ENCODE data around the gene HES5. TPM values are rescaled to one million over a fixed set of nuclear protein-coding genes. Genes with fewer than 3 reads are reported as not detected.

HES5 gene
- total and polyA plus RNA-seq, 2 of the 4 experiments (the other 2 are of a cell fraction): not detected

- Histone ChIP-seq H2BK15ac (ENCODE audit: low read depth, low read length) (no peak overlapping the region), H3K79me1 (ENCODE audit: low read depth in 1 of 2, low read length in 2 of 2) (no peaks in the 10 kb centered on the region), H2AFZ (replicated peaks; ENCODE audit: low read length, poor library complexity) (no peak overlapping the region), H2BK20ac (ENCODE audit: low read depth, low read length) (no peak overlapping the region), H3K4me2 (ENCODE audit: low read depth, low read length) (no peak overlapping the region), H3K4me1 (ENCODE audit: control insufficient read depth, insufficient read depth, low read length) (no peaks in the 10 kb centered on the region), H2BK120ac (ENCODE audit: low read depth, low read length) (no peak overlapping the region), H3K36me3 (ENCODE audit: control insufficient read depth, insufficient read depth, low read length) (no peaks in the 10 kb centered on the region), H3K56ac (ENCODE audit: extremely low read depth, insufficient read depth, low read length) (no peak overlapping the region), H4K20me1 (ENCODE audit: insufficient read depth, low read length) (no peaks in the 10 kb centered on the region), H3K9me3 (ENCODE audit: control insufficient read depth, insufficient read depth, low read length) (no peaks in the 10 kb centered on the region), H4K5ac (ENCODE audit: low read depth, low read length) (no peak overlapping the region), H3K4ac (ENCODE audit: low read depth, low read length) (no peak overlapping the region), H3K23ac (ENCODE audit: low read depth, low read length) (no peak overlapping the region), H3K9ac (ENCODE audit: low read depth, low read length) (no peak overlapping the region), H3K18ac (ENCODE audit: low read depth, low read length) (no peak overlapping the region), H3K27ac (ENCODE audit: insufficient read depth, low read length) (no peak overlapping the region), H3K9me1 (ENCODE audit: insufficient read depth, low read length) (peaks cover 3% of the 10 kb centered on the region; the same call in 1 of the 2 replicates), H4K91ac (ENCODE audit: insufficient read depth, low read depth, low read length) (no peak overlapping the region), H4K8ac (ENCODE audit: low read depth in 2 of 2, low read length in 2 of 2) (no peak overlapping the region), H2BK5ac (ENCODE audit: low read depth, low read length, poor library complexity, severe bottlenecking) (no peak overlapping the region), H3K14ac (replicated peaks; ENCODE audit: low read depth, low read length) (no peak overlapping the region), H2AK9ac (replicated peaks; ENCODE audit: low read depth, low read length, poor library complexity) (no peak overlapping the region), H2AK5ac (ENCODE audit: low read depth, low read length) (no peak overlapping the region), H3K4me3 (ENCODE audit: insufficient read depth, low read depth, low read length) (no peak overlapping the region), H3K27me3 (ENCODE audit: control insufficient read depth, insufficient read depth, low read length) (peaks cover 2% of the 10 kb centered on the region; the same call in 1 of the 2 replicates)
- DNase-seq (no peak), ATAC-seq (ENCODE audit: low read depth) (no peak)
- no TSS peak for BruUV-seq (replicated peaks)
- dilution Hi-C loops (cut with HindIII; ENCODE audit: low sequenced_read_pairs, unreplicated experiment) (no loop called here), in situ Hi-C loops (cut with MboI; ENCODE audit: low sequenced_read_pairs) (no loop called here), intact Hi-C loops (cut with micrococcal nuclease) (no loop called here)
- no peak for TF ChIP-seq ELK1 (IDR thresholded peaks at IDR 0.05; ENCODE audit: borderline replicate concordance, low read depth, low read length)
- TF ChIP-seq MXI1 (IDR thresholded peaks at IDR 0.05; ENCODE audit: borderline replicate concordance, low read depth, low read length): no peak
- TF ChIP-seq SMC3 (IDR thresholded peaks at IDR 0.05; ENCODE audit: low read depth, low read length): no peak
- TF ChIP-seq POLR2A (IDR thresholded peaks at IDR 0.05; ENCODE audit: low read depth, low read length): no peak
- no peak for TF ChIP-seq RAD21 (IDR thresholded peaks at IDR 0.05; ENCODE audit: low read length)
- TF ChIP-seq FOS (IDR thresholded peaks at IDR 0.05; ENCODE audit: low read depth, low read length): no peak
- no peak for TF ChIP-seq BHLHE40 (IDR thresholded peaks at IDR 0.05; ENCODE audit: low read depth, low read length)
- no peak for TF ChIP-seq CHD1 (IDR thresholded peaks at IDR 0.05; ENCODE audit: low read depth, low read length)
- no peak for TF ChIP-seq CEBPB (IDR thresholded peaks at IDR 0.05; ENCODE audit: low read depth, low read length)
- TF ChIP-seq RFX5 (IDR thresholded peaks at IDR 0.05; ENCODE audit: low read depth, low read length): no peak
- TF ChIP-seq, protein P1, sequence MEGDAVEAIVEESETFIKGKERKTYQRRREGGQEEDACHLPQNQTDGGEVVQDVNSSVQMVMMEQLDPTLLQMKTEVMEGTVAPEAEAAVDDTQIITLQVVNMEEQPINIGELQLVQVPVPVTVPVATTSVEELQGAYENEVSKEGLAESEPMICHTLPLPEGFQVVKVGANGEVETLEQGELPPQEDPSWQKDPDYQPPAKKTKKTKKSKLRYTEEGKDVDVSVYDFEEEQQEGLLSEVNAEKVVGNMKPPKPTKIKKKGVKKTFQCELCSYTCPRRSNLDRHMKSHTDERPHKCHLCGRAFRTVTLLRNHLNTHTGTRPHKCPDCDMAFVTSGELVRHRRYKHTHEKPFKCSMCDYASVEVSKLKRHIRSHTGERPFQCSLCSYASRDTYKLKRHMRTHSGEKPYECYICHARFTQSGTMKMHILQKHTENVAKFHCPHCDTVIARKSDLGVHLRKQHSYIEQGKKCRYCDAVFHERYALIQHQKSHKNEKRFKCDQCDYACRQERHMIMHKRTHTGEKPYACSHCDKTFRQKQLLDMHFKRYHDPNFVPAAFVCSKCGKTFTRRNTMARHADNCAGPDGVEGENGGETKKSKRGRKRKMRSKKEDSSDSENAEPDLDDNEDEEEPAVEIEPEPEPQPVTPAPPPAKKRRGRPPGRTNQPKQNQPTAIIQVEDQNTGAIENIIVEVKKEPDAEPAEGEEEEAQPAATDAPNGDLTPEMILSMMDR (conservative IDR thresholded peaks at IDR 0.05; ENCODE audit: low read depth, low read length): no peak
- TF ChIP-seq, protein P2, sequence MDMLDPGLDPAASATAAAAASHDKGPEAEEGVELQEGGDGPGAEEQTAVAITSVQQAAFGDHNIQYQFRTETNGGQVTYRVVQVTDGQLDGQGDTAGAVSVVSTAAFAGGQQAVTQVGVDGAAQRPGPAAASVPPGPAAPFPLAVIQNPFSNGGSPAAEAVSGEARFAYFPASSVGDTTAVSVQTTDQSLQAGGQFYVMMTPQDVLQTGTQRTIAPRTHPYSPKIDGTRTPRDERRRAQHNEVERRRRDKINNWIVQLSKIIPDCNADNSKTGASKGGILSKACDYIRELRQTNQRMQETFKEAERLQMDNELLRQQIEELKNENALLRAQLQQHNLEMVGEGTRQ (IDR thresholded peaks at IDR 0.05; ENCODE audit: low read depth, low read length): no peak
- no peak for TF ChIP-seq RCOR1 (IDR thresholded peaks at IDR 0.05; ENCODE audit: insufficient replicate concordance, low read length)
- TF ChIP-seq MAZ (IDR thresholded peaks at IDR 0.05; ENCODE audit: borderline replicate concordance, low read depth, low read length): no peak
- no peak for TF ChIP-seq MAFK (IDR thresholded peaks at IDR 0.05; ENCODE audit: low read depth, low read length)
- TF ChIP-seq NFE2L2 (IDR thresholded peaks at IDR 0.05; ENCODE audit: low read depth, low read length): no peak
- WGBS, 2 experiments (ENCODE audit: extremely low coverage in 2 of 2, insufficient read length in 1 of 2): 40% methylated on average over 4 of the region's 13 CpGs; no CpG with 5 or more reads in 1 of the 2 experiments
- ChIA-PET POLR2A (ENCODE audit: unreplicated experiment) (no interaction called here), CTCF (no interaction called here)
Observed at GRCh38 chr1:2483026-2483425, 47.0 kb downstream of the HES5 start.
